Stimulated activated CD4-positive, alpha-beta T cell treated with anti-CD3 and anti-CD28 coated beads, TNF-alpha, amount 100 ng/mL, for 48 hours (primary cell): ENCODE measurements around the gene UNC119.

Source experiments
- DNase-seq, 3 donors: peaks; one replicate each; pipeline ENCODE4 v3.0.0-alpha.2; 2020; ENCODE audit warnings: low read depth in 3 of 3

The UNC119 gene

DNA sequence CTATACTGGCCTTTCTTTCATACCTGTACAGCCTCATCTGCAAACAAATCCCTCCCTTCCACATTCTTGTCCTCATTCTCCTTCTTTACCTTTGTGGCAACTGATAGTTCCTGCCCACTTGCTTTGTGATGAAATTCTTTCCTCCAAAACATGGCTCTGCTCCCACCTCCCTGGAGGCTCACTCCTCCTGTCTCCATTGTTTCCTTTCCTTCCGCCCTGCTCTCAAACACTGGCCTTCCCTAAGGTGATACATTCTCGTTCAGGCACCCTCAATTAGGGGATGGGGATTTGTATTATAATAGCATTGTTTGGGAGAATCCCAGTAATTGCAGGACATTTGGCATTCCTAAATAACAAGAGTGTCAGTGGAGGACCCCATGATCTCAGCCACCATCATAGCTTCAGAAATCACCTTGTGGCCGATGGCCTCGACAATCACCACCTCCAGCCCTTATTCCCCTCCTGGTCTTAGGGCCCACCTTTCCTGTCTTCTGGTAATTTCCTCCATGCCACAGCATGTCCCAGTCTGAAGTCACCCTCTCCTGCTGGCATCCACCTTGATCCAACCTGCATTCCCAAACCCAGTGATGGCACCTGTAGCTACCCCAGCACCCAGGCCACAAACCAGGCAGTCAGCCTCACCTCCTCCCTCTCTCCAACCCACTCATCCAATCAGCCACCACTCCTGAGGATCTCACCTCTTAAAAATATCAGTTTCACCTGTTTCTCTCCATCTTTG lies 7.9 kb downstream of the UNC119 start:
- DNase-seq: no peak

DNA sequence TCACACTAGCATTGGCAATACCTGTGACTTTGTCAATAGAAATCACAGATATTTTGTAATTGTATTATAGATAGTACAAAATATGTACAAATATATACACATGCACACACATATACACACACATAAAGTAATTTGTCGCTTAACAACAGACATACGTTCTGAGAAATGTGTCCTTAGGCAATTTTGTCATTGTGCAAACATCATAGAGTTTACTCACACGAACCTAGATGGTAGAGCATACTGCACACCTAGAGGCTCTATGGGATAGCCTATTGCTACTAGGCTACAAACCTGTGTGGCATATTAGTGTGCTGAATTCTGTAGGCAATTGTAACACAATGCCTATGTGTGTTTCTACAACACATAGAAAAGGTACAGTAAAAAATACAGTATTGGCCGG lies 11.0 kb downstream of the UNC119 start:
- no peak for DNase-seq

DNA sequence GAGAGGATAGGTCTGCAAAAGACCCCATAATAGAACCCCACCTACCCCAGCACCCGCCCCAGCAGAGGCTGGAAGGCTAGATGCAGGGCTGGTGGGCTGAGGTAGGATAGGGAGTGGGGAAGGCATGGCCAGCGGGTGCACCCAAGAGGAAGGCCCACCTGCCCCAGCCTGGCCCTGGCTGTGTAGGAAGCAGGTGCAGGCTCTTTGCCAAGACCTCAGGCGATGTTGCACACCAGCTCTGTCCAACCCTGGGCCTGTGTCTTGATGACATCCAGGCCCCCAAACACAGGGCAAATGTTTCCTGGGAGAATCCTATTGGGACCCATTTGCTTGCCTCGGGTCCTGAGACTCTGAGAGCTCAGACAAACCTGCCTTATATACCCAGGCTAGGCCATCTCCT lies 12.2 kb downstream of the UNC119 start:
- no peak for DNase-seq

DNA sequence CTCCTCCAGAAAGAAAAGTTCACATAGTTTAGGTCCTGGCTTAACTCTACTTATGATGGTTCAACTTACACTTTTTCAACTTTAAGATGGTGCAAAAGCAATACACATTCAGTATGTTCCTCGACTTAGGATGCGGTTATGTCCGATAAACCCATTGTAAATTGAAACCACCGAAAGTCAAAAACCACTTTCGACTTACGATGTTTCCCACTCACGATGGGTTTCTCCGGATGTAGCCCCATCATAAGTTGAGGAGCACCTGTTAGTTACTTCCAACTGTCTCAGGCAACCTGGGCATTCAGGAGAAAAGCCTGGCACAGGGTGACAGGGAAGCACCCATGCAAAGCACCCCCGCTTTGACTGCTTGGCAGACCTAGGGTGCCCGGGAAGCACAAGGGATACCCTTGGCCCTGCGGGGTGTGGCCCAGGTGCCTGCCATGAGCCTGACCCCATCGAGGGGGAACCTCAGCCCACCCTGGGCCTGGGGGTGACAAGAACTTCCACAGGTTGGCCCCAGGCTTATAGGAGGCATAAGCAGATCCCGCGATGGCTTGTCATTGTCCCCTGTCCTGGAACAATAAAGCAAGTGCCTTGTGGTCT lies 14.0 kb downstream of the UNC119 start:
- no peak for DNase-seq

DNA sequence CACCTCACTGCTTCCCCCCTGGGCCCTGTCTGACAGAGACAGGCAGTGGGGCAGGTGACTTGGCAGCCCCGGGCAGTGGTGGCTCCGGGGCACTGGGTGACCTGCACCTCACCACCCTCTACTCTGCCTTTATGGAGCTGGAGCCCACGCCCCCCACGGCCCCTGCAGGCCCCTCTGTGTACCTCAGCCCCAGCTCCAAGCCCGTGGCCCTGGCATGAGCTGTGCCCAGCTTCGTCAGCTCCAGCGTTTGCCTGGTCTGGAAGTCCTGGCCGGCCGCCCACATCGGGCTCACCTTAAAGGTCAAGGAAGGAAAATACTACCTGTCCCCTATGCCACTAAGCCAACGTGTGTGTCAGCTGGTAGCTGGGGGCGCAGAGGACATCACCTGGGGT lies 15.2 kb downstream of the UNC119 start:
- DNase-seq: no peak

DNA sequence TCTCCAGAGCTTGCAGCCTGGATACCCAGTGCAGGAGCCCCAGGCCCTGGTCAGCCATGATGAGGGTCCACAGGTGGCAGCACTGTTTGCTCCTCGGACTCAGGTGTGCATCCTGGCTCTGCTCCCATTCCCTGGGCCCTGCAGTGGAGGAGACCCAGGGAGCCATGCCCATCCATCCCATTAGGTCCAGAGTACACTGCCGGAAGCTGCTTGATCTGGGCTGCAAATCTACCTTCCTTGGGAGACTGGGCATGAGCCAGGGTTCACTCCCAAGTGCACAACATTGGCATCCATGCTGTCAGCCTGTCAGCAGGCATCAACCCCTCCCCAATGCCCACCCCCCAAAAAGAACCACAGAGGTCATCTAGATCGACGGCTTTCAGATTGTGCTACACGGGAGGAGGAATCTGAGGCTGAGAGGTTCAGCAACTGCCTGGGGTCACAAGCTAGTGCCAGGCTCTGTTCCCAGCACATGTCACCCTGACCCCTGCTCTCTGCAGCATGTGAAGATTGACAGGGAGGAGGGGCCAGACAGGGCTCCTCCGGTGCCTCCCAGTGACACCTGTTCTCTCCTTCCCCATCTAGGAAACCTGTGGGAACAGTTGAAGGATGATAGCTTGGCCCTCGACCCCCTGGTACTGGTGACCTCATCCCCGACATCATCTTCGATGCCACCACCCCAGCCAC lies 15.7 kb downstream of the UNC119 start:
- DNase-seq: no peak

DNA sequence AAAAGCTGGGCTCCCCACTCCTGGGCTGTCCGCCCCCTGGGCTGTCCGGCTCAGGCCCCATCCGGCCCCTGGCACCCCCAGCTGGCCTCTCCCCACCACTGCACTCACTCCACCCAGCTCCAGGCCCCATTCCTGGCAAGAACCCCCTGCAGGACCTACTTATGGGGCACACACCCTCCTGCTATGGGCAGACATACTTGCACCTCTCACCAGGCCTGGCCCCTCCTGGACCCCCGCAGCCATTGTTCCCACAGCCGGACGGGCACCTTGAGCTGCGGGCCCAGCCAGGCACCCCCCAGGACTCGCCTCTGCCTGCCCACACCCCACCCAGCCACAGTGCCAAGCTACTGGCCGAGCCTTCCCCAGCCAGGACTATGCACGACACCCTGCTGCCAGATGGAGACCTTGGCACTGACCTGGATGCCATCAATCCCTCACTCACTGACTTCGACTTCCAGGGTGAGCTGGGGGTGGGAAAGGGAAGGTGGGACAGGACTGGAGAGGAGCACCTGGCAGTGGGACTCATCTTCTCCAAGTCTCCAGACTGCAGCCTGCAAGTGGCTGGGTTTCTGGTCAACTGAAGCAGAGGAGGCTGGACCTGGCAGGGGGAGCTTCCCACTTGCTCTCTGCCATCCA lies 17.6 kb downstream of the UNC119 start:
- DNase-seq: no peak

DNA sequence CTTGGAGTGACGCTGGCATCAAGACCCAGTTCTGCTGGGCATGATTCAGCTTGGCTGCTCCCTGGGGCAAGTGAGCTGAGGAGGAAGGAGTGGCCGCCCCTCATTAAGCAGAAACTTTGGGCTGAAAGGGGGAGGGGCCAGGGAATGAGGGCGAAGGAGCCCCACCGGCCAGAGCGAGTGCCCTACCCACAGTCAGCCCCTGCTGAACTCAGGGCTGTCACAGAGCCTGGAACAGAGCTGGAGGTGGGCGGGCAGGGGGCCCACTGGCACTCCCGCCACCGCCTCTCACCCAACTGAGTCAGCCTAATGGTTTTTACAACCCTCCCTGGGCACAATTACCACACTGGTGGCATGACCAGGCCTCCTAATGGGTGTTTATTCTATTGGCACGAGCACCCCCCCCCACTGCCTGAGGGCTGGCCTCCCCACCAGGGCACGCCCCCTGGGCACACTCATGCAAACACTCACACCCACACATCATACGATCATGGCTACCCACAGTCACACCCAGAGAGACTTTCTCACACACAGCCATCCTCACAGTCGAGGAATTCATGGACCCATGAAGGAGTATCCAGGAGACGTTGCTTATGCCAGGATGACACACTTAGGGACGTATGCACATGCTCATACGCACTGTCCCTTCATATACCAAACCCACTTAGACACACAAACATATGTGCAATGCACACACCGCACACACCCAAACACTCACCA lies 19.2 kb downstream of the UNC119 start:
- no peak for DNase-seq

DNA sequence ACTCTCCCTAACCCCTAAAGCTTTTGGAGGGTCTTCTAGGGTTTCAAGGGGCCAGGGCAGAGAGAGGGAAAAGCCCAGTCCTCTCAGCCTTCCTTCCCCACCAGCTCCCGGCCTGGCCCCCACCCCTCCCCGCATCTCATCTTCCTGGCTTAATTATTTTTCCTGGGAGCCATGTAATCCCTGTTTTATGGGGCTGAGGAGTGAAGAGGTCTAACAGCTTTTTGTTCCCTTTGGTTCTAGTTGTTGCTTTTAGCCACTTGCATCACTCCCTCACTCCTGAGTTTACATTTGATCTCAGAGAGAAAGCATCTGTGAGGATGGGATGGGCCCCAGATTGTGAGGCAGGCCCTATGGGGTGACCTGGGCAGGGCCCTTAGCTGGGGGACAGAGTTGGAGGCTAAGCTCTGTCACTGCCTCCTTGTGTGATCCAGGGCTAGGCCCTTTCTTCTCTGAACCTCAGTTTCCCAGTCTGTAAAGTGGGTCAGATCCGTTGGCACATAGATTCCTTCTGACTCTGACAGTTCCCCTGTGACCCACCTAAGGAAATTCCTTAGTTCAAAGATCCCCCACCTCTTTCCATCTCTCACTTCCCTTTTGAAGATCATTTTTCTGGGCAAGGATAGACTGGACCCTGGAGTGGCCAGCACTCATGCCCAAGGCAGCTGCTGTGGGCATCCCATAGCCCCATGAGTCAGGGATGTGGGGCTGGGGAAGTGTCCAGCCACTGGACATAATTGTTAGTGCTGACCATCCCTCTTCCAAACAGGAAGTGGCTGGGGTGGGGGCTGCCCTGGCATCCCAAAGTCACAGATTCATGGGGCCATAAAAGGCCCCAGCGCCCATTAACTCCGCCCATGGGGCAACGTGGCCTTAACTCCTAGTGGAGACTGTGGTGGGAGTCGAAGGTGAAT lies 20.1 kb downstream of the UNC119 start:
- no peak for DNase-seq

DNA sequence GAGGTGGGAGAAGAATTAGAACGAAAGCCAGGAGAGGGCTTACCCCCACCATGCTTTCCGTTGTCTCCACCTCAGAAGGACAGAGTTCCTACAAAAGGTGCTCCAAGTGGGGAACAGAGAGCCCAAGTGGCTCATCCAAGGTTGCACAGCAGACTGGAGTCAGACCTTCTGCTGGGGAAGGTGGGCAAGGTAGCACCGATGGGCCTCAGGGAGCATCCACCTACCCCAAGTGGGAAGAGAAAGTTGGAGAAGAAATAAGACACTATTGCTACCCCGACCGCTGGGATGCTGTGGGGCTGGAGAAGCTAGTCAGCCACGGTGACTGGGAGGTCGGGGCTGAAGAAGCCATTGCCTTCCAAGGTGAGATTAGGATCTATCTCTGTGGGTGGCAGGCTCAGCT lies 21.5 kb downstream of the UNC119 start:
- DNase-seq: no peak

DNA sequence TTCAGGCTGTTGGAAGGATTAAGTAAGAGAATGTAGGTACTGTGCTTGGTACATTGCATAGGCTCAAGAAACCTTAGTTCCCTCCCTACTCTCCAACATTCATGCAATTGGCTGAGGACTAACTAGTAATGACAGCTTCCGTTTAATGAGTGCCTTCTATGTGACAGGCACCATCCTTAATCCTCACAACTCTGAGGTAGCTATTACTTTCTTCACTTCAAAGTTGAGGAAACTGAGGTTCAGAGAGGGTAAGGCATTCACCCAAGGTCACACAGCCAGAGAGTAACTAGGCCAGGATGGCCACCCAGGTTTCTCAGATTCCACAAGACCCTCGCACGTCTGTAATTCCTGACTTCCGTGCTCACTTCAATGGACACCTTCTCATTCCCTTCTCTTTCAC lies 22.2 kb downstream of the UNC119 start:
- DNase-seq: no peak

DNA sequence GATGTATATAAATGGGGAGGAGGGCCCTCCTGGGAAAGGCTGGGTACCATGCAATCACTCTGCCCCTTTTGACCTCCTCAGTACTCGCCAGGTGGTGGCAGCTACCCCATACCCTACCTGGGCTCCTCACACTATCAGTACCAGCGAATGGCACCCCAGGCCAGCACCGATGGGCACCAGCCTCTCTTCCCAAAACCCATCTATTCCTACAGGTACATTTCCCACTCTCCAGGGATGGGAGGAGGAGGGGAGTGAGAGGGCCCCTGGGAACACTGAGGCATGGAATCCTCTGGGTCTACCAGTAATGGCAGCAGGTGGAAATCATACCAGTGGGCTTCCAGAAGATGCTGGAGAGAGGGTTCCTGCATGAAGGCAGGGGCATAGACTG lies 23.4 kb downstream of the UNC119 start:
- no peak for DNase-seq

DNA sequence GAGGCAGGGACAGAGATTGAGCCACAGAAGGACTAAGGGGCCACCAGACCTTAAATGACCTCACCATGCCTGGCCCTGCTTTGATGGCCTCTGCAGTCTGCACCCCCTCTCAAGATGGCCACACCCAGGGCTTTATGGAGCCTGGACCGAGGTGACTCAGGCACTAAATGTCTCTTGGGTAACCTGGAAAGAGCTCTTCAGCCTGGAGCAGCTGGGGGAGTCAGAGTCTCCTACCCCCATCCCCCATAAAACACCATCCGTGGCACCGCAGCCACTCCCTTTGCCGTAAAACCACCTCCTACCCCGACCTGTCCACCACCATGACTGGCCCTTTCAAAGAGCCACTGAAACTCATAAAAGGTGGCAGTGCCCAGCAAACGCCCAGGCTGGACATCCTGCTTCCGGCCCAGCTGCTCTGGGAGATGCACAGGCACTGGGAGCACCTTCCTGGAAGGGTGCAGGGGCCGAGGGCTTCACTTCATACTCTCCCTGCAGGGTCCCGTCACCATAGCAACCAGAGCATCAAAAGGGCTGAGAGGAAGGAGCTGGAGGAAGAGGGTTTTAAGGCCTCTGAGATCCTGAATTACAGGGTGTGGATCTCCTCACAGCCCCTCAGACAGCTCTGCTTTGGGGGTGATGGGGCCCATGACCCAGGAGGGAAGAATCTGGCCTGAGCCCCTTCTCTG lies 24.0 kb downstream of the UNC119 start:
- no peak for DNase-seq

DNA sequence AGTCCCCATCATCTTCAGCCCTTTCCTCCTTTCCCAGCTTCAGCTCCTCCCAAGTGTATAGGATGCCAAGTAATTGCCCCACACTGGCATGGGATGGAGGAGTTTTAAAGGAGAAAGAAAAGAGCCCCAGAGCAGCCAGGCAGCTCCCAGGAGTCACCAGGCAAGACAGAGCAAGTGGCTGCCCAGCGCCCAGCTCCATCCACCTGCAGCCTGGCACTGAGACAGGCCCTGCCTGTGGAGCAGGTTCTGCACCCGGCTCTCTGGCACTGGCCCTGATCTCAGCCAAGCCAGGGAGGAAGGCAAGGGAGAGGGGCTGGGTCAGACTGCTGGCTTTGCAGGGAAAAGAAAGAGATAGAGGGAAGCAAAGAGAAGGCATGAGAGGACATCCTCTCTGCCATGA lies 24.6 kb downstream of the UNC119 start:
- no peak for DNase-seq

DNA sequence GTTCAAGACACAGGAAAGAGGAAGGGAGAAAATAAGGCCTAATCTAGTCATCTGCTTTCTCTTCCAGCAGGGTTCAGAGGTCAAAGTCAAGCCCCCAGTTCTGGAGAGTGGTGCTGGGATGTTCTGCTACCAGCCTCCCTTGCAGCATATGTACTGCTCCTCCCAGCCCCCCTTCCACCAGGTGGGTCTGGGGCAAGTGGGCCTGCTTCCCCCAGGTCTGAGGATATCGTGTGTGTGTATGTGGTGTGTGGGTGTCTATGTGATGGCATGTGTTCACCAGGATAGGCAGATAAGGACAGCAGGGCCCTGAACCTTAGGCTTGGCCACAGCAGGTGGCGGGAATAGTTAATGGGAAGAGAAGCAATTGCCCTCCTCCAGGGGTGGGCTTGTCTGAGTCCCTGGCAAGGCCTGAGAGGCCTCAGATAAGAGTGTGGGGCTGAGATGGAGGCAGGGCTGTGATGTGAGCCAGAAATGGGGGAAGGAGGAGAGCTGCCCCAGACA lies 25.2 kb downstream of the UNC119 start:
- DNase-seq: no peak

DNA sequence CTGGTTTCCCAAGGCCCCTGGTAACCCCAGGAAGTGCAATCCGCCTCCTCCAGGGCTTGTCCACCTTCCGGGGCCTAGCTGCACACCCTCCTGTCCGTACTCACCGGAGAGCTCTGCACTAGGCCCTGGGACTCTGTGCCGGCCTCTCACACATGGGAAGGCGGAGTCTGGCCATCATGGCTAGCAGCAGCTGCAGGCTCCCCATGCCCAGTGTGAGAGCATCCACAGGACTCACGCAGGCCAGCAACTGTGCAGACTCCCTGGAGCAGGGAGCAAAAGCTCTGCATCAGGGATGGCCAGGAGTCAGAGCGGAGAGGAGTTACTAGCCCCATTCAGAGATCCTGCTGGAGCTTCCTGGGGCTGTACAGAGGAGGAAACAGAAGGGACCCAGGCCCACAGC lies 26.0 kb downstream of the UNC119 start:
- no peak for DNase-seq

DNA sequence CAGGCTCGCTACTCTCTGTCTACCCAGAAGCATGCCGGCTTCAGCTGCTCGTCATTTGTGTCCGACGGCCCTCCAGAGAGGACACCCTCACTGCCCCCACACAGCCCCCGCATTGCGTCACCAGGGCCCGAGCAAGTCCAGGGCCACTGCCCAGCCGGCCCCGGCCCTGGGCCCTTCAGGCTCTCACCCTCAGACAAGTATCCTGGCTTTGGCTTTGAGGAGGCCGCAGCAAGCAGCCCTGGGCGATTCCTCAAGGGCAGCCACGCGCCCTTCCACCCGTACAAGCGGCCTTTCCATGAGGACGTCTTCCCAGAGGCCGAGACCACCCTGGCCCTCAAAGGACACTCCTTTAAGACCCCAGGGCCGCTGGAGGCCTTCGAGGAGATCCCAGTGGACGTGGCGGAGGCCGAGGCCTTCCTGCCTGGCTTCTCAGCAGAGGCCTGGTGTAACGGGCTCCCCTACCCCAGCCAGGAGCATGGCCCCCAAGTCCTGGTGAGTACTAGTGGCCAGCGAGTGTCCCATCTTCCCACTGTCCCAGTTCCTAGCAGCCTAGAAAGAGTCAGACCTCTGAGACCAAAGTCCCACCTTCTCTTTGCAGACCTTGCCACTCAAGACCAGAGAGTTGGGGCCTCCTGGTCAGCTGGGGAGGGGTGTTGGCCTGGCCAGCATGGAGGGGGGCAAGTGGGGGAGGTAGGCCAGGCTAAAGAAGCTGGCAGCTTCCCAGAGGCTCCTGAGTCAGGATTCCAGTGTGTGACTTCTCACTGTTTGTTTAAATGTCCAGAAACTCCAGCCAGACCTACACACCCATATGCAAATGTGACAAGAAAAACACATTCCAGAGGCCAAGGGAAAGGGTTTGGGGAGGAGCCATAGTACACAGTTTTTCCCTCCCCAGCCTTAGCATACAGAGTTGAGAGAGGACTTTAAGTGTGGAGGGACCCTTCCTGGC lies 27.7 kb downstream of the UNC119 start:
- no peak for DNase-seq

DNA sequence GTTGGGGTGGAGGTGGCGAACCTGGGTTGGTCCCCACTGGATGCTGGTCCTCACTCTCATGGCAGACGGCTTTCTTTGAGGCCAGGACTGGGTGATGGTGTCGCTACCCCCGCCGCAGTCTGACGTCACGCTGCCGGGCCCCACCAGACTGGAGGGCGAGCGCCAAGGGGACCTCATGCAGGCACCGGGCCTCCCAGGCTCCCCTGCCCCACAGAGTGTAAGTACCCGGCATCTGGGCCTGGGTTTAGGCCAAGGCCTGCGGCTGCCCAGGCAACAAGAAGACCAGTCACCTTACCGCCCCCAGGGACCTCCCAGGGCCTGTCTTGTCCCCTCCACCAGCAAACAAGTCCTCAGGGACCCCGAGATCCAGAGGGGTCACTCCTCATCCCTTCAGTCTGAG lies 28.5 kb downstream of the UNC119 start:
- DNase-seq: no peak

DNA sequence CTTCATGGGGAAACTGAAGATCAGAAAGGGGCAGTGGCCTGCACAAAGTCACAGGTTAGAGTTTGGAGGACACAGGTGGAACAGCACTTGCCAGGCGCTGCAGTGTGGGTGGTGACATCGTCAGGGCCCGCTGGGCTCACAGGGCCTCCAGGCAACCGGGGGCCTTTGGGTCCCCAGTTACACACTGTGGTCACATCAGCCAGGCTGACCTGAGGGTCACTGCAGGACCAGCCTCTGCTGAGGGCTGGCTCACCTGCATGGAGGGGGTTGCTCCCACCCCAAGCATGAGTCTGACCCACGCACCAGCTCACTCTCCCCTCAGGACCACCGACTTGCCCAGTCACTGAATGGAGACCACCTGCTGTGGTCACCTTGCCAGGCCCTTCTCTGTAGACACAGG lies 29.2 kb downstream of the UNC119 start:
- DNase-seq: no peak
